ENCODE data around the gene GLE1.
"Not testable (repeated sequence)": the region's sequence is repeated elsewhere in the genome, so short reads cannot be mapped to it uniquely, and the experiment has no call there.

The GLE1 gene

DNA sequence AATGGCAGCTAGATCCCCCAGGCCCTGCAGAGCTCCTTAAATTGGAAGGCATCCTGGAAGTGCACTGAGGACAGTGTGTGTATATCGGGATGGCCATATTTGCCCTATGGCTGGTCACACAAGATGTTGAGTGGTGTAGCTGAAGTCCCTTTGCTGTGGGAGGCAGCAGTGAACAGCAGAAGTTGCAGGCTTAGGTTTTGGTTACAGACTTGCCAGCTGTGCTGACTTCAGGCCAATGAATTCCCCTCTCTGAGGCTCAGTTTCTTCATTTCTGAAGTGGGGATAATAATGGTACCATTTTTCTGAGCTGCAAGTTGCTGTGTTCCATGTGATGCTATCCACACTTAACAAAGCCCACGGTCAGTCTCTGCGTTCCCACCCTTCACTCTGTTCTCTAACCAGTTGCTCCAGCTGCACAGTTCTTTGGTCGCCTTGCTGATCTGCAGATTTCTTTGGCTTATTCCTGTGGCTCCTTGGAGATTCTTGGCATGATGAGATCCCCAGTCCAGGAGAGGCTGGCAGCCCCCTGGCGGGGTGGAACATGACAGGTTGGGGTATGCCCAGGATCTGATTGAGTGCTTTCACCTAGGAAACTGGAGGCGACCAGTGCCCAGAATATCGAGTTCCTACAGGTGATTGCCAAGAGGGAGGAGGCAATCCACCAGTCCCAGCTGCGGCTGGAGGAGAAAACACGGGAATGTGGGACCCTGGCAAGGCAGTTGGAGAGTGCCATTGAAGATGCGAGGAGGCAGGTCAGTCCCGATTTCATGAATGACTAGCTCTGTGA lies 6.5 kb upstream of the GLE1 start:
- DNase-seq = no peak

DNA sequence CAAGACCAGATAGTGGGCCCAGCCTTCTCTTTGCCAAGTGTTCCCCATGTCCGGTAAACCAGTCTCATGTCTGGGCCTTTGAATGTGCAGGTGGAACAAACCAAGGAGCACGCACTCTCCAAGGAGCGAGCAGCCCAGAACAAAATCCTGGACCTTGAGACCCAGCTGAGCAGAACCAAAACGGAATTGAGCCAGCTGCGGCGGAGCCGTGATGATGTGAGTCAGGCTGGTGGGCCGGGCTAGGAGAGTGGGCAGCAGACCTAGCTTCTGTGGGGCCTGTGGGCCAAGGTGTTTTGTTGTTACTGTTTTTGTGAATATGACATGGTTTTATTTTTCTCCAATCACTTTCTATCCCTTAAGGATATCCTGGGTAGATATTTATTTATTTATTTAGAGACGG lies 5.6 kb upstream of the GLE1 start:
- no peak for DNase-seq

DNA sequence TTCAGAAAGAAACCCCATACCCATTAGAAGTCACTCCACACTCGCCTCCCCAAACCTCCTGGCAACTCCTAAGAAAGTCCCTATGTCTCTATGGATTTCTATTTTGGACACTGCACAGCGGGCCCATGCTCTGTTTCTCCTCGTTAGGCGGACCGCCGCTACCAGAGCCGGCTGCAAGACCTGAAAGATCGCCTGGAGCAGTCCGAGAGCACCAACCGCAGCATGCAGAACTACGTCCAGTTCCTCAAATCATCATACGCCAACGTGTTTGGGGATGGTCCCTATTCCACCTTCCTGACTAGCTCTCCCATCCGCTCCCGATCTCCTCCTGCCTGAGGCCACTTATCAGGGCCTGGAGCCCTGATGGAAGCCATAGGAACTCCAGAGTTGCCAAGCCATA lies 4.6 kb upstream of the GLE1 start:
- no peak for DNase-seq

DNA sequence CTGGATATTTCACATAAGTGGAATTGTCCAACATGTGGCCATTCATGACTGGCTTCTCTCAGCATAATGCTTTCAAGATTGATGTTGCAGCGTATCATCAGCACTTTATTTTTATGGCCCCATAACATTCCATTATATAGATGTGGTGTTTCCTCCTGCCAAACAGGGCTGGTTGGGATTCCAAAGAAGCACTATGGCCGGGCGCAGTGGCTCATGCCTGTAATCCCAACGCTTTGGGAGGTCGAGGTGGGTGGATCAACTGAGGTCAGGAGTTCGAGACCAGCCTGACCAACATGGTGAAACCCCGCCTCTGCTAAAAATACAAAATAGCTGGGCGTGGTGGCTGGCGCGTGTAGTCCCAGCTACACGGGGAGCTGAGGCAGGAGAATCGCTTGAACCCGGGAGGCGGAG lies 1.1 kb upstream of the GLE1 start:
- not testable (repeated sequence) for DNase-seq

DNA sequence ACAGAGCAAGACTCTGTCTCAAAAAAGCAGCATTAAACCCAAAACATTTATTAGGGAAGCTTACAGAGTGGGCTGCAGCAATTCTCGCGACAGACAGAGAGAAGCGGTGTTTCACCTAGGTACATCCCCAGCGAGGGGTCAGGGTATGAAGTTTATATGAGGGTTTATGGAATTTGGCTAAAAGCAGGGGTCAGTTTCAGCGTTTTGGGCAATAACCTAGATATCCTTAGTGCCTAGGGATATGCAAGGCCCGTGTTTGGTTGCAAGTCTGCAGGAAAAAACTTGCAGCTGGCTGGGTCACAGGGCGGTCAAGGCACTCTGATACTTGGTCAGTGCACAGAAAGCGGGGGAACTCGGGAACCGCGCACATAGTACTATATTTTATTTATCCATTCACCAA lies 649 bp upstream of the GLE1 start:
- DNase-seq = no peak

DNA sequence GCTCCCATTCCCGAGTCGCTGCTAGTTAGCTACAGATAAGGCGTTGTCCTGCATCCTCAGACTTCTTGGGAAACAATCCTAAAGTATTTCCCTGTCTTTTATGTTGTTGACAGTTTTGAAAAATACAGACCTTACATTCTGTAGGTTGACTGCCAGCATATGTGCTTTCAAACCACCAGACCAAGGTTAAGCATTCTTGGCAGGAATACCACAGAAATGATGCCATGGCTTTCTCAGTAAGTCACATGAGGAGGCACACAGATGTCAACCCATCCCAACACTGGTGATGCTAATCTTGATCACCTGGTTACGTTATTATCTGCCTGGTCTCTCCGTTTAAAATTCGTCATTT lies 871 bp downstream of the GLE1 start:
- no peak for DNase-seq

DNA sequence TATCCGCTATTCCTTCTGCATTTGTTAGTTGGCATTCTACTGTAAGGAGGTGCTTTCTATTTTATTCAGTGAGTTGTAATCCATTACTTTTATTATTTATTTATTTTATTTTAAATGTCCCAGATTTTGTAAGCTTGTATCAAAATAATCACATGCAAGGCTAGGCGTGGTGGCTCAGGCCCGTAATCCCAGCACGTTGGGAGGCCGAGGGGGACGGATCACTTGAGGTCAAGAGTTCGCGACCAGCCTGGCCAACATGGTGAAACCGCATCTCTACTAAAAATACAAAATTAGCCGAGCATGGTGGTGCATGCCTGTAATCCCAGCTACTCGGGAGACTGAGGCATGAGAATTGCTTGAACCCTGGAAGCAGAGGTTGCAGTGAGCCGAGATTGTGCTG lies 1.4 kb downstream of the GLE1 start:
- not testable (repeated sequence) for DNase-seq

- no peak for DNase-seq
Observed at GRCh38 chr9:128512820-128513219, 8.3 kb downstream of the GLE1 start.

DNA sequence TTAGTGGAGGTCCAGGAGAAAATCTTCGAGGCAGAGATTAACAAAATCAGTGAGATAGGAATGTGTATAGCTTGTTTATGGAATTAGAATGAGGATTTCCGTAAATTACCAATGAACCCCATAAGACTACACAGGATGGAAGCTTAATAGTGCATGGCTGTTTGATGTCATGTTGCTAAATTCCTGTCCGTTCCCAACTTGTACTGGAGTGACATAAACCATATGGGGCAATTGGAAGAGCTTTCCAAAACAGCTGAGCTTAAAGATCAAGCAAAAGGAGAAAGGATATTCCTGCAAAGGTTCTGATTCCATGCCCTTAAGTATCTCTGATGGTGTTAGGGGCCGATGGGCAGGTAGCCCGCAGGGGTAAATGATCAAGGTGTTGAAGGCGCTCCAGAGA lies 17.4 kb downstream of the GLE1 start:
- DNase-seq = no peak

DNA sequence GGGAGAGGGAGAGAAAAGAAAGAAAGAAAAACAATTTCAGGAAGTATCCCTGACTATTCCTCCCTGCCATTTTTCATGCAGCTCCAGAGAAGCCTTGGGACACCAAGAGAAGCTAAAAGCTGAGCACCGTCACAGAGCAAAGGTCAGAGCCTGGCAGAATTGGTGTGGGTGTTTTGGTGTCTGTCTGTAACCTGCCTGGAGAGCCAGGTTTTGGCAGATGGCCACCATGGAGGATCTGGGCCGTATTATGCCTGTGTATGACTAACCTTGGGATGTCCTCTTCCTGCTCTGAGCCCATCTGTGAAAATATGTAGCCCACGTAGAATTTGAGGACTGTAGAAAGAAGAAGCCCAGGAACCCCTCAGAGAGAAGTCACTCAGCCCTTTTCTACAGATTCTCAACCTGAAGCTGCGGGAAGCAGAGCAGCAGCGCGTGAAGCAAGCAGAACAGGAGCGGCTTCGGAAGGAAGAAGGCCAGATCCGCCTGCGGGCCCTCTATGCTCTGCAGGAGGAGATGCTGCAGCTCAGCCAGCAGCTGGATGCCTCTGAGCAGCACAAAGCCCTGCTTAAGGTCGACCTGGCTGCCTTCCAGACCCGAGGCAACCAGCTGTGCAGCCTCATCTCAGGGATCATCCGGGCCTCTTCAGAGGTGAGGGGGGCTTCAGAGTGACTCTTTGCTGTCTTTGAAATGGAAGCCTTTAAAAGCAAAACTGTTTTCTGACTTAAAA lies 18.8 kb downstream of the GLE1 start:
- no peak for DNase-seq

GRCh38 chr9:128526720-128527119 lies 22.2 kb downstream of the GLE1 start:
- DNase-seq = no peak

GRCh38 chr9:128528445-128529160 lies 24.1 kb downstream of the GLE1 start:
- no peak for DNase-seq

DNA sequence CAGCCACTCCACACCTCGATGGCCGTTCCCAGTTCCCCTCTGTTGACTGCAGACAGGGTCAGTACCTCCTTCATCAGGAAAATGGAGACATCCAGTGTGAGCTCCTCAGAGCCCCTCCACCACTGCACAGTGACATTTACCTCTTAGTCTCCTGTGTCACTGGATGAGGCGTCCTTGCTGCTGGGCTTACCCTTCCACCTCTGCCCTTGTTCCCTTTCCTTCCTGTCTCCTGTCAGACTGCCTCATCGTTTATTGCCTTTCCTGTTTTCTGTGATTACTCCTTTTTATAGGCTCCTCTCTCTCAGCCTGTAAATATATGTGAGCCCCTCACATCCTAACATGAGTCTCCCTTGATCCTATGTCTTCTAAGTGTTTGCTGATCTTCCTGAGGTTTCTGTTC lies 24.7 kb downstream of the GLE1 start:
- no peak for DNase-seq

DNA sequence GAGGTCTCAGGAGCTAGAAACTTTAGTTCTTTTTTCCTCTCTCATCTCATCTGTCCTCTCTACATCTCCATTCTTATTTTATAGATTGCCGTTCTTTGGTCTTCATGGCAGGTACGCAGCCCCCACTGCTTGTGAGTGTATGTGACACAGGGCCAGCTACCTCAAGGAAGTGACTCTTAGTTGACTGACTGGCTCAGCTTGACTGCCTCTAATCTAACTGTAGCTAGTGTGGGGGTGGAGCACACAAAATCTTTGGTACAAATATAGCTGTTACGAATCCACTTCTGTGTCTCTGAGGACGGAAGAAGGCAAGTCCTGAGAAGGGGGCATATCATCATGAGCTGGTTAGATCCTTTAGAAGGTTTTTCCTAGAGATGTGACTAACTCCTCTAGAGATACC lies 28.1 kb downstream of the GLE1 start:
- no peak for DNase-seq

DNA sequence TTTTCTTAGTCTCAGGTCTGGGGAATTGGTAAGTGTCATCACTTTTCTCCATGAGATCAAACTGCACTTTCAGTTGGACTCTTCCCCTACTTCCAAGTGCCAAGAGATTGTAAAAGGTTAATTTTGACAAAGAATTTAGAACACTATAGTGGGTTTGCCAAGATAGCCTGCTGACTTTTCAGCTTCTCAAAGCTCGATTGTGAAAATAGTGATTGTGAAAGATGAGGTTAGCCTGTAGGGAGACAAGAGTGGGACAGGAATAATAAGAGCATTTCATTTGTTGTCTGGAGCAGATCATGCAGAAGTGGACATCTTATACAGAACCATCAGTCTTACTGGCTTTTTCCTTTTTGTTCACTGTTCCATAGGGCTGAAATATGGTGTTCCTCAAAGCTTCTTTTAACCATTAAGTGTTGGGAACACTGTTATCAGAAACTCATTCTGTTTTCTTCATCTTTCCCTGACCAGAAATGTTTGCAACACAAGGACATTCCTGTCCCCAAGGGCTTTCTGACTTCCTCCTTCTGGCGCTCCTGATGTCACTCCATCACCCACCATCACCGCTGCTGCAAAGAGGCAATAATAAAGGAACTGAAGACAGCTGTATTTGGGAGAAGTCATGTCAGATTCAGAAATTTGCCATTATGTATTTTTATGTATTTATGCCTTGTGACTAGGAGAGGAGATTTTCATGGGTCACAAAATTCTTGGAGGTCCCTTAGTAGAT lies 36.3 kb downstream of the GLE1 start:
- no peak for DNase-seq

DNA sequence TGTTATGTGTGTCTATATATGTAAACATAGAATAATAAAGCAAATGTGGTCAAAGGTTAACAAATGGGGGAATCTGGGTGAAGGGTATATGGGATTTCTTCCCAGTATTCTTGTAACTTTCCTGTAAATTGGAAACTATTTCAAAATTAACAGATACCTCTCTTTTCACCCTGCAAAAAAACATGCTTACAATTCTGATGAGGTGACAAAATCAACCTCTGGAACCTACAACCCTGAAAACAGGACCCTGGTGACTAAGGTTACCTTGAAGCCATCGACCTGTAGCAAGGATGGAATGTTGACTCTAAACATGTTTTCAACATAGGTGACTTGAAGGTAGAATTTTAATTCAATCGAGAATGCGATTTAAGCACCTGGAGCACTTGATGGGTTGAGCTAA lies 42.0 kb downstream of the GLE1 start:
- DNase-seq = no peak

DNA sequence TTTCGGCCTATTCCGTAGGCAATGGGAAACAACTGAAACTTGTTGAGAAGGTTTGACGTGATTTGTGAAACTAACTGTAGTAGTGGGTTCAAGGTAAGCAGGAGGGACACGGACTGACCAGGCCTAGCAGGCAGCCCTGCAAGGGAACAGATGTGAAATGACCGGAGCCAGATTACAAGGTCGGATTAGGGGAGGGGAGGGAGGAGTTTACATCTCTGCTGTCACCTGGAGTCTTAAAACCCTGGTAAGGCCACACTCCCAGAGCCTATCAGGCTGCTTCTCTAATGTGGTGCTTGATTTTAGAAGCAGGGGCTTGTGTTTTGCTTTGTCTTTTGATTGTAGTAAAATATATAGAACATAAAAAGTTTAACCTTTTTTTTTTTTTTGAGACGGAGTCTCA lies 44.4 kb downstream of the GLE1 start:
- no peak for DNase-seq

DNA sequence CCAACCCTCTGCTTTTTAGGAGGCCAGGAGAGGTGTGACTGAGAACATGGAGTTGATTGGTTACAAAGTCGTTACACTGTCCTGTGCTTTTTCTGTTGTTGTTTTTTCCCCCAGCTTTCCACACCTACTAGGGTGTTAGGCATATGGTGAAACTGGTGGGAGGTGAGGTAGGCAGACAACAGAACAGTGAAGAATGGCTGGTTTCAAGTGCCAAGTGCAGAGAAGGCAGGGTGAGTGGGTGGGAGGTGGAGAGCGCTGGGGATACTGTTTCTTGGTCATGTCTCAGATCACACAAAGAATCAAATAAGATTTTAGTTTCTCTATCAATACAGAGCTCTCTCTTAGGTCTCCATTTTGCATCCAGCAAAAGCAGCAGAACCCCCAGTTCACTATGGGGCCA lies 45.7 kb downstream of the GLE1 start:
- DNase-seq = peak; percentile 54

DNA sequence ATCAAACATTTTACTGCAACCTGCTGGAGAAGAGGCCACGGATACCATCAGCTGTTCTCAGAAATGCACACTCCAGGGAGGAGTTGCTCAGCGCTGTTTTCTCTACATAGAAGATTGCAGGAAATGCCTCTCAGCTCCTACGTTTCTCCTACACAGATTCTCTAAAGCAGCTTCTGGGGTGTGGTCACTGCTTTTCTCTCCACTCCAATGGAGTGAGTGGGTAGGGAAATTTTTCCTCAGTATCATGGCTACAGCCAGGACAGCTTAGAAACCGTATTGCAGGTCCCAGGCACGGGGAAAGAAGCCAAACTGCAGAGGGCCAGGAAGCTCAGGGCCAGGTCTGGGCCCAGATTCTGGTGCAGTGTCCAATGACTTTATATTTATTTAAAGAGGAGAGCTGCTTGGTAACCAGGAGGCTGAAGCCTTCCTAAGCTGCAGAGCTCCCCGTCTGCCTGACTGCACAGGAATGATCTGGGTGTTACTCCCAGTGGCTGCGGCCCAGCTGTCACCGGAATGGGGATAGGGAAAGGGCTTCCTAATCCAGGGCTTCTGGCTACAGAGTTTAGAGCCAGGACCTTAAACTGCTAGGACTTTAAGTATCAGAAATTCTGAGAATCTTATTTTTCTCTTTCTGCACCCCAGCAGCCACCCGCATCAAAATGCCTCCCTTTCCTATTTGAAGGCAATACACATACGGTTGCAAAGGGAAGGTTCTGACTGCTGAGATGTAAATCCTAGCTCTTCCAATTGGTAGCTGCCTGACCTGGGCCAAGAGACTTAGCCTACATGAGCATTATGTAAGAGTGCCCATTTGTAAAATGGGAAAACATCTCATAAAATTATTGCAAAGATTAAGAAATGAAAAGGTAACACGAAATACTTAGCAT lies 46.5 kb downstream of the GLE1 start:
- no peak for DNase-seq

GRCh38 chr9:128551657-128552152 lies 47.2 kb downstream of the GLE1 start:
- DNase-seq = no peak

- peak; percentile 97 for DNase-seq
Observed at GRCh38 chr9:128552153-128552743, 47.7 kb downstream of the GLE1 start, which contains the start of gene SPTAN1. SPTAN1 (plus strand) TSS chr9:128552587; CDS start chr9:128566741, 14,154 bp downstream.
